Measurements from ENCODE around the gene APBA1.
A peak's percentile ranks its signal among the peaks of the same experiment; 100 is the strongest.

The APBA1 gene

GRCh38 chr9:69677931-69678330 lies 5.8 kb upstream of the APBA1 start:
- H3K9me3 ChIP-seq (ENCODE audit: control insufficient read depth in 2 of 2, low read length in 2 of 2): no peaks in the 10 kb centered on the region
- peaks cover 6% of the 10 kb centered on the region for H3K4me1 ChIP-seq (ENCODE audit: control insufficient read depth, insufficient read depth, low read length)
- H3K27me3 ChIP-seq (ENCODE audit: control insufficient read depth in 1 of 2, insufficient read depth in 2 of 2, low read length in 2 of 2): no peaks in the 10 kb centered on the region
- no peak overlapping the region for H3K9ac ChIP-seq (ENCODE audit: low read length in 2 of 2)
- H3K36me3 ChIP-seq (ENCODE audit: control insufficient read depth in 2 of 2, insufficient read depth in 2 of 2, low read length in 2 of 2): no peaks in the 10 kb centered on the region
- H3K27ac ChIP-seq (ENCODE audit: low read length): no peak overlapping the region
- H3K4me3 ChIP-seq (ENCODE audit: low read length in 2 of 2): no peak overlapping the region

GRCh38 chr9:69675563-69675962 lies 3.4 kb upstream of the APBA1 start:
- H3K36me3 ChIP-seq (ENCODE audit: control insufficient read depth in 2 of 2, insufficient read depth in 2 of 2, low read length in 2 of 2): no peaks in the 10 kb centered on the region
- H3K4me1 ChIP-seq (ENCODE audit: control insufficient read depth, insufficient read depth, low read length): peaks cover 21% of the 10 kb centered on the region
- H3K4me3 ChIP-seq (ENCODE audit: low read length in 2 of 2): no peak overlapping the region
- H3K27ac ChIP-seq (ENCODE audit: low read length): no peak overlapping the region
- no peaks in the 10 kb centered on the region for H3K27me3 ChIP-seq (ENCODE audit: control insufficient read depth in 1 of 2, insufficient read depth in 2 of 2, low read length in 2 of 2)
- no peak overlapping the region for H3K9ac ChIP-seq (ENCODE audit: low read length in 2 of 2)
- H3K9me3 ChIP-seq (ENCODE audit: control insufficient read depth in 2 of 2, low read length in 2 of 2): no peaks in the 10 kb centered on the region

- H3K9ac ChIP-seq (ENCODE audit: low read length in 2 of 2): no peak overlapping the region
- no peaks in the 10 kb centered on the region for H3K27me3 ChIP-seq (ENCODE audit: control insufficient read depth in 1 of 2, insufficient read depth in 2 of 2, low read length in 2 of 2)
- no peak overlapping the region for H3K4me3 ChIP-seq (ENCODE audit: low read length in 2 of 2)
- peaks cover 21% of the 10 kb centered on the region for H3K4me1 ChIP-seq (ENCODE audit: control insufficient read depth, insufficient read depth, low read length)
- H3K27ac ChIP-seq (ENCODE audit: low read length): no peak overlapping the region
- H3K9me3 ChIP-seq (ENCODE audit: control insufficient read depth in 2 of 2, low read length in 2 of 2): no peaks in the 10 kb centered on the region
- no peaks in the 10 kb centered on the region for H3K36me3 ChIP-seq (ENCODE audit: control insufficient read depth in 2 of 2, insufficient read depth in 2 of 2, low read length in 2 of 2)
Measured at GRCh38 chr9:69674716-69675438, 2.7 kb upstream of the APBA1 start.

GRCh38 chr9:69674112-69674685 lies 2.0 kb upstream of the APBA1 start:
- H3K9me3 ChIP-seq (ENCODE audit: control insufficient read depth in 2 of 2, low read length in 2 of 2): no peaks in the 10 kb centered on the region
- H3K27ac ChIP-seq (ENCODE audit: low read length): no peak overlapping the region
- H3K36me3 ChIP-seq (ENCODE audit: control insufficient read depth in 2 of 2, insufficient read depth in 2 of 2, low read length in 2 of 2): no peaks in the 10 kb centered on the region
- no peak overlapping the region for H3K4me3 ChIP-seq (ENCODE audit: low read length in 2 of 2)
- no peaks in the 10 kb centered on the region for H3K27me3 ChIP-seq (ENCODE audit: control insufficient read depth in 1 of 2, insufficient read depth in 2 of 2, low read length in 2 of 2)
- H3K4me1 ChIP-seq (ENCODE audit: control insufficient read depth, insufficient read depth, low read length): peaks cover 21% of the 10 kb centered on the region
- no peak overlapping the region for H3K9ac ChIP-seq (ENCODE audit: low read length in 2 of 2)

GRCh38 chr9:69673311-69673640 lies 1.1 kb upstream of the APBA1 start:
- peak overlapping the region; percentile 37 for H3K27ac ChIP-seq (ENCODE audit: low read length)
- no peaks in the 10 kb centered on the region for H3K9me3 ChIP-seq (ENCODE audit: control insufficient read depth in 2 of 2, low read length in 2 of 2)
- H3K36me3 ChIP-seq (ENCODE audit: control insufficient read depth in 2 of 2, insufficient read depth in 2 of 2, low read length in 2 of 2): no peaks in the 10 kb centered on the region
- no peaks in the 10 kb centered on the region for H3K27me3 ChIP-seq (ENCODE audit: control insufficient read depth in 1 of 2, insufficient read depth in 2 of 2, low read length in 2 of 2)
- peak overlapping the region; percentile 93 to 97 for H3K4me3 ChIP-seq (ENCODE audit: low read length in 2 of 2)
- peak overlapping the region; percentile 65 to 83 for H3K9ac ChIP-seq (ENCODE audit: low read length in 2 of 2)
- H3K4me1 ChIP-seq (ENCODE audit: control insufficient read depth, insufficient read depth, low read length): peaks cover 21% of the 10 kb centered on the region

- peak overlapping the region; percentile 93 to 97 for H3K4me3 ChIP-seq (ENCODE audit: low read length in 2 of 2)
- H3K27ac ChIP-seq (ENCODE audit: low read length): peak overlapping the region; percentile 37
- peak overlapping the region; percentile 65 to 83 for H3K9ac ChIP-seq (ENCODE audit: low read length in 2 of 2)
- peaks cover 21% of the 10 kb centered on the region for H3K4me1 ChIP-seq (ENCODE audit: control insufficient read depth, insufficient read depth, low read length)
- no peaks in the 10 kb centered on the region for H3K36me3 ChIP-seq (ENCODE audit: control insufficient read depth in 2 of 2, insufficient read depth in 2 of 2, low read length in 2 of 2)
- H3K27me3 ChIP-seq (ENCODE audit: control insufficient read depth in 1 of 2, insufficient read depth in 2 of 2, low read length in 2 of 2): no peaks in the 10 kb centered on the region
- no peaks in the 10 kb centered on the region for H3K9me3 ChIP-seq (ENCODE audit: control insufficient read depth in 2 of 2, low read length in 2 of 2)
Measured at GRCh38 chr9:69672596-69673310, 582 bp upstream of the APBA1 start.

GRCh38 chr9:69671311-69671878 lies 776 bp downstream of the APBA1 start:
- H3K27ac ChIP-seq (ENCODE audit: low read length): no peak overlapping the region
- no peaks in the 10 kb centered on the region for H3K27me3 ChIP-seq (ENCODE audit: control insufficient read depth in 1 of 2, insufficient read depth in 2 of 2, low read length in 2 of 2)
- H3K4me1 ChIP-seq (ENCODE audit: control insufficient read depth, insufficient read depth, low read length): peaks cover 21% of the 10 kb centered on the region
- no peaks in the 10 kb centered on the region for H3K36me3 ChIP-seq (ENCODE audit: control insufficient read depth in 2 of 2, insufficient read depth in 2 of 2, low read length in 2 of 2)
- no peaks in the 10 kb centered on the region for H3K9me3 ChIP-seq (ENCODE audit: control insufficient read depth in 2 of 2, low read length in 2 of 2)
- peak overlapping the region; percentile 8 to 62 for H3K9ac ChIP-seq (ENCODE audit: low read length in 2 of 2)
- peak overlapping the region; percentile 64 to 93 for H3K4me3 ChIP-seq (ENCODE audit: low read length in 2 of 2)

- Histone ChIP-seq H3K4me3 (ENCODE audit: low read length in 2 of 2) (no peak overlapping the region), H3K36me3 (ENCODE audit: control insufficient read depth in 2 of 2, insufficient read depth in 2 of 2, low read length in 2 of 2) (no peaks in the 10 kb centered on the region), H3K4me1 (ENCODE audit: control insufficient read depth, insufficient read depth, low read length) (peaks cover 10% of the 10 kb centered on the region), H3K9me3 (ENCODE audit: control insufficient read depth in 2 of 2, low read length in 2 of 2) (no peaks in the 10 kb centered on the region), H3K27me3 (ENCODE audit: control insufficient read depth in 1 of 2, insufficient read depth in 2 of 2, low read length in 2 of 2) (no peaks in the 10 kb centered on the region), H3K9ac (ENCODE audit: low read length in 2 of 2) (no peak overlapping the region), H3K27ac (ENCODE audit: low read length) (no peak overlapping the region)
Measured at GRCh38 chr9:69667306-69667705, 4.9 kb downstream of the APBA1 start.

GRCh38 chr9:69660304-69660703 lies 11.9 kb downstream of the APBA1 start:
- H3K9ac ChIP-seq (ENCODE audit: low read length in 2 of 2): no peak overlapping the region
- no peaks in the 10 kb centered on the region for H3K4me1 ChIP-seq (ENCODE audit: control insufficient read depth, insufficient read depth, low read length)
- no peaks in the 10 kb centered on the region for H3K36me3 ChIP-seq (ENCODE audit: control insufficient read depth in 2 of 2, insufficient read depth in 2 of 2, low read length in 2 of 2)
- H3K4me3 ChIP-seq (ENCODE audit: low read length in 2 of 2): no peak overlapping the region
- H3K27me3 ChIP-seq (ENCODE audit: control insufficient read depth in 1 of 2, insufficient read depth in 2 of 2, low read length in 2 of 2): no peaks in the 10 kb centered on the region
- no peaks in the 10 kb centered on the region for H3K9me3 ChIP-seq (ENCODE audit: control insufficient read depth in 2 of 2, low read length in 2 of 2)
- no peak overlapping the region for H3K27ac ChIP-seq (ENCODE audit: low read length)

GRCh38 chr9:69658987-69659675 lies 13.0 kb downstream of the APBA1 start:
- H3K27me3 ChIP-seq (ENCODE audit: control insufficient read depth in 1 of 2, insufficient read depth in 2 of 2, low read length in 2 of 2): no peaks in the 10 kb centered on the region
- no peak overlapping the region for H3K27ac ChIP-seq (ENCODE audit: low read length)
- no peak overlapping the region for H3K4me3 ChIP-seq (ENCODE audit: low read length in 2 of 2)
- H3K4me1 ChIP-seq (ENCODE audit: control insufficient read depth, insufficient read depth, low read length): no peaks in the 10 kb centered on the region
- no peak overlapping the region for H3K9ac ChIP-seq (ENCODE audit: low read length in 2 of 2)
- H3K9me3 ChIP-seq (ENCODE audit: control insufficient read depth in 2 of 2, low read length in 2 of 2): no peaks in the 10 kb centered on the region
- H3K36me3 ChIP-seq (ENCODE audit: control insufficient read depth in 2 of 2, insufficient read depth in 2 of 2, low read length in 2 of 2): no peaks in the 10 kb centered on the region

All from stomach smooth muscle (tissue), 2 donors.